Endometrium (tissue), 2 donors: ENCODE measurements around the gene RIPPLY3.

ENCODE experiments used
- FAIRE-seq: peaks from 2 replicates; lab custom pipeline; 2012; peaks lifted over from hg19 to GRCh38; lab: Jason Lieb, UNC
- donor health status: control.
- donor health status: control.

Gene RIPPLY3

GRCh38 chr21:37061926-37062592 is 55.6 kb downstream of the RIPPLY3 start:
- no peak for FAIRE-seq

- no peak for FAIRE-seq
These were observed 56.1 kb downstream of the RIPPLY3 start for GRCh38 chr21:37062593-37062935.

GRCh38 chr21:37063433-37063832 is 56.9 kb downstream of the RIPPLY3 start:
- FAIRE-seq, result no peak

- no peak for FAIRE-seq
These were observed 58.3 kb downstream of the RIPPLY3 start for GRCh38 chr21:37064841-37065240.

GRCh38 chr21:37065561-37066177 is 59.2 kb downstream of the RIPPLY3 start:
- no peak for FAIRE-seq
